Measurements from ENCODE around the gene APMAP. TPM values are rescaled to one million over a fixed set of nuclear protein-coding genes. Genes with fewer than 3 reads are reported as not detected.

Gene APMAP
- total and polyA plus RNA-seq, 9 donors: 23.5 to 103 (median 45.8) TPM

- H3K9me3 ChIP-seq: no peaks in the 10 kb centered on the region
- no peak for DNase-seq
- 74 to 76% (median 75%) methylated on average over 6 of the region's 6 CpGs for WGBS, 3 donors
- no peak for TF ChIP-seq POLR2A (IDR thresholded peaks at IDR 0.05)
- no peak for TF ChIP-seq EP300 (IDR thresholded peaks at IDR 0.05)
- no peak for TF ChIP-seq CTCF (IDR thresholded peaks at IDR 0.05)
- H3K4me3 ChIP-seq: no peak overlapping the region
- no peaks in the 10 kb centered on the region for H3K4me1 ChIP-seq (ENCODE audit: insufficient read depth)
- no peaks in the 10 kb centered on the region for H3K36me3 ChIP-seq
- no peaks in the 10 kb centered on the region for H3K27me3 ChIP-seq
- no peak overlapping the region for H3K27ac ChIP-seq
- intact Hi-C loops (cut with DNase I): loop anchor here in 1 of 4 donors (5.0 kb wide), 1 partner anchor 179 kb away; no protein-coding TSS in a partner anchor
Measured at GRCh38 chr20:24971376-24972101, 21.0 kb downstream of the APMAP start.

- Histone ChIP-seq H3K9me3 (no peaks in the 10 kb centered on the region), H3K36me3 (no peaks in the 10 kb centered on the region), H3K27me3 (no peaks in the 10 kb centered on the region), H3K4me1 (ENCODE audit: insufficient read depth) (no peaks in the 10 kb centered on the region), H3K27ac (no peak overlapping the region), H3K4me3 (no peak overlapping the region)
- no peak for DNase-seq
- WGBS, 3 donors: 91 to 96% (median 92%) methylated on average over 8 of the region's 8 CpGs
- intact Hi-C loops (cut with DNase I): loop anchor here in 1 of 4 donors (5.0 kb wide), 1 partner anchor 178 kb away; no protein-coding TSS in a partner anchor
- TF ChIP-seq EP300 (IDR thresholded peaks at IDR 0.05) (no peak), CTCF (IDR thresholded peaks at IDR 0.05) (no peak), POLR2A (IDR thresholded peaks at IDR 0.05) (no peak)
Measured at GRCh38 chr20:24970754-24971153, 21.8 kb downstream of the APMAP start.

GRCh38 chr20:24970030-24970553 is 22.5 kb downstream of the APMAP start:
- intact Hi-C loops (cut with DNase I): loop anchor here in 1 of 4 donors (5.0 kb wide), 1 partner anchor 178 kb away; no protein-coding TSS in a partner anchor

More at GRCh38 chr20:24970030-24970553, 22.5 kb downstream of the APMAP start:
- no peak overlapping the region for H3K27ac ChIP-seq
- TF ChIP-seq EP300 (IDR thresholded peaks at IDR 0.05): no peak
- no peak for TF ChIP-seq POLR2A (IDR thresholded peaks at IDR 0.05)
- no peak for TF ChIP-seq CTCF (IDR thresholded peaks at IDR 0.05)
- no peaks in the 10 kb centered on the region for H3K4me1 ChIP-seq (ENCODE audit: insufficient read depth)
- no peaks in the 10 kb centered on the region for H3K9me3 ChIP-seq
- 94 to 97% (median 95%) methylated on average over 5 of the region's 5 CpGs for WGBS, 3 donors
- H3K27me3 ChIP-seq: no peaks in the 10 kb centered on the region
- peak in 1 of 5 donors; percentile 3 for DNase-seq
- H3K36me3 ChIP-seq: no peaks in the 10 kb centered on the region
- H3K4me3 ChIP-seq: no peak overlapping the region

Measured in ovary (tissue), 9 donors.